GOT3 (cell line): Measurements from ENCODE around the gene SYNGR3.

Experiments used
- DNase-seq: peaks from one replicate; lab custom pipeline; 2025; ENCODE audit warnings: mixed read lengths; lab: John Stamatoyannopoulos, UW

Gene SYNGR3

GRCh38 chr16:1976951-1977874 is 12.6 kb upstream of the SYNGR3 start:
- DNase-seq, result no peak

- no peak for DNase-seq
Measured at GRCh38 chr16:1977875-1978268, 11.9 kb upstream of the SYNGR3 start.

GRCh38 chr16:1978476-1979120 is 11.2 kb upstream of the SYNGR3 start:
- DNase-seq, result no peak

- DNase-seq, result no peak
Measured at GRCh38 chr16:1979271-1980029, 10.3 kb upstream of the SYNGR3 start.

GRCh38 chr16:1980030-1980769 is 9.6 kb upstream of the SYNGR3 start:
- no peak for DNase-seq

GRCh38 chr16:1980770-1981087 is 9.0 kb upstream of the SYNGR3 start:
- no peak for DNase-seq

- DNase-seq, result no peak
Measured at GRCh38 chr16:1981398-1981836, 8.4 kb upstream of the SYNGR3 start, which contains the start of gene NOXO1. Gene NOXO1, minus strand, starts transcription at chr16:1981469. Its CDS starts 290 bp downstream, at chr16:1981179.

GRCh38 chr16:1982013-1982433 is 7.7 kb upstream of the SYNGR3 start:
- DNase-seq, result no peak

GRCh38 chr16:1982991-1983543 is 6.7 kb upstream of the SYNGR3 start:
- no peak for DNase-seq

- peak; percentile 76 for DNase-seq
Measured at GRCh38 chr16:1983544-1984346, 6.0 kb upstream of the SYNGR3 start, which contains the start of gene GFER. Gene GFER, plus strand, starts transcription at chr16:1984193. Its CDS starts 26 bp downstream, at chr16:1984219.

GRCh38 chr16:1984347-1985225 is 5.2 kb upstream of the SYNGR3 start:
- no peak for DNase-seq

- DNase-seq, result no peak
Measured at GRCh38 chr16:1985466-1986150, 4.2 kb upstream of the SYNGR3 start.

GRCh38 chr16:1987198-1987597 is 2.6 kb upstream of the SYNGR3 start:
- DNase-seq, result no peak

- DNase-seq, result no peak
Measured at GRCh38 chr16:1990101-1990350, 256 bp downstream of the SYNGR3 start.

- DNase-seq, result no peak
Measured at GRCh38 chr16:1990351-1991134, 773 bp downstream of the SYNGR3 start.

GRCh38 chr16:1991135-1991551 is 1.4 kb downstream of the SYNGR3 start:
- no peak for DNase-seq

- no peak for DNase-seq
Measured at GRCh38 chr16:1991588-1991947, 1.8 kb downstream of the SYNGR3 start.

- peak; percentile 53 for DNase-seq
Measured at GRCh38 chr16:1991948-1992703, 2.4 kb downstream of the SYNGR3 start.
